Mesenteric fat pad (tissue), 1 donor: ENCODE results near the gene TMC5. TPM values are rescaled to one million over a fixed set of nuclear protein-coding genes. Genes with fewer than 3 reads are reported as not detected.

ENCODE experiments used
- DNase-seq: peaks from one replicate; pipeline ENCODE4 v3.0.0-alpha.2; 2020; ENCODE audit warnings: low spot score
- total RNA-seq: library from RNA; stranded (reverse); fragmentation: NEBNext Ultra II Directional; extraction: Animal tissue kit (Norgen Biotek cat#: 25700); gene quantifications from one replicate; pipeline ENCODE4 v1.2.1, GENCODE V29; 2021
- donor health status: DM: yes; HTN: yes; CAD: no.

Gene TMC5
- total RNA-seq, 1 donor from 2014 or later, result 0.26 TPM

- DNase-seq, result no peak
Measured at GRCh38 chr16:19458722-19459379, 41.2 kb downstream of the TMC5 start.

- no peak for DNase-seq
Measured at GRCh38 chr16:19460397-19460796, 42.7 kb downstream of the TMC5 start.

DNA sequence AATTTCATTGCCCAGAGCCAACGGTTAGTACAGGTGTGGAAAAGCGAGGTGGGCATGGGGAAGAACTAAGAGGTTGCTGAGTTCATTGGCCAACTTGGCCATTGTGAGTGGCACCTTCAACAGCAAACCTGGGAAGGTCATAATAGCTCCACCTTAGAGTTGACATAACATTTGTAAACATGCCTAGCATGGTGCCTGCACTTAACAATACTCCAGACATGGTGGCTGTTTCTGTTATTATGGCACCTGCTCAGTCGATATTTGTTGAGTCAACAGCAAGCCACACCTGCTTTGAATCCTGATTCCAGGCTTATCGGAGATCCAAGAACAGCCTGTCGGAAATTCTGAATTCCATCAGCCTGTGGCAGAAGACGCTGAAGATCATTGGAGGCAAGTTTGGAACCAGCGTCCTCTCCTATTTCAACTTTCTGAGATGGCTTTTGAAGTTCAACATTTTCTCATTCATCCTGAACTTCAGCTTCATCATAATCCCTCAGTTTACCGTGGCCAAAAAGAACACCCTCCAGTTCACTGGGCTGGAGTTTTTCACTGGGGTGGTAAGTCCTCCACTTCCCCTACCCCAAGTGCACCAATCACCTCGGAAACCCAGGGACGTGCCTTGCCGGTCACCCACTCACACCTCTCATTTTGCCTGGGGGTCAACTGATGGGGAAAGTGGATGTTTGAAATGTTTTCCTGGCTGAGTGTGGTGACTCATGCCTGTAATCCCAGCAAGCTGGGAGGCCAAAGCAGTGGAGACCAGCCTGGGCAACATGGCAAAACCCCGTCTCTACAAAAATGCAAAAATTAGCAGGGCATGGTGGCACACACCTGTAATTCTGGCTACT, 46.0 kb downstream of the TMC5 start:
- no peak for DNase-seq

DNA sequence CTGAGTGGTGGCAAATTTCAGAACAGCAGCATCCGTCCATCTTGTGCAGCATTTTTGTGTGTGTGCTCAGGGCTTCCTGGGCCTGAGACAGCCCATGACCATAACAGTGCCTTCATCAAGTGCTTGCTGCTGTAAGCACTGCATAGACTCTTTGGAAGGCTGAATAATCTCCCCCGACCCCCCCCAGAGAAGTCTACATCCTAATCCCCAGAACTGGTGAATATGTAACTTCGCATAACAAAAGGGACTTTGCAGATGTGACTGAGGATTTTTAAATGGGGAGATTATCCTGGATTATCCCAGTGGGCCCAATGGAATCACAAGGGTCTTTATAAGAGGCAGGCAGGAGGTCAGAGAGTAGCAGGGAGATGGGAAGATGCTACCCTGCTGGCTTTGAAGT, 50.6 kb downstream of the TMC5 start:
- no peak for DNase-seq

DNA sequence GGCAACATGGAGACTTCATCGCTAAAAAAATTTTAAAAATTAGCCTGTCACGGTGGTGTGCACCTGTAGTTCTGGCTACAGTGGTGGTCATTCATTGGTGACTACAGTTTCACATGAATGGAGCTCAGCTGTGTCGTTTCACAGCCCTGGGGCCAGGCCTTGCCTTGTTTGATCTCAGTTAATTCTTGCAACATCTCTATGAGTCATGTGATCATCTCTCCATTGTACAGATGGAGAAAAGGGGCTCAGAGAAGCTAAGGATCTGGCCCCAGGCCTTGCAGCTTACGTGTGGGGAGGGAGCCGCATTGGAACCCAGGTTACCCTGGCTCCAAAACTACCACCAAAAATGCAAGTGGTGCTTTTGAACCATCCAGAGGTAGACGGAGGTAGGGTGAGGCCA, 54.8 kb downstream of the TMC5 start:
- DNase-seq, result no peak

GRCh38 chr16:19474617-19475016, 56.9 kb downstream of the TMC5 start:
- no peak for DNase-seq

GRCh38 chr16:19478505-19478904, 60.8 kb downstream of the TMC5 start:
- no peak for DNase-seq

DNA sequence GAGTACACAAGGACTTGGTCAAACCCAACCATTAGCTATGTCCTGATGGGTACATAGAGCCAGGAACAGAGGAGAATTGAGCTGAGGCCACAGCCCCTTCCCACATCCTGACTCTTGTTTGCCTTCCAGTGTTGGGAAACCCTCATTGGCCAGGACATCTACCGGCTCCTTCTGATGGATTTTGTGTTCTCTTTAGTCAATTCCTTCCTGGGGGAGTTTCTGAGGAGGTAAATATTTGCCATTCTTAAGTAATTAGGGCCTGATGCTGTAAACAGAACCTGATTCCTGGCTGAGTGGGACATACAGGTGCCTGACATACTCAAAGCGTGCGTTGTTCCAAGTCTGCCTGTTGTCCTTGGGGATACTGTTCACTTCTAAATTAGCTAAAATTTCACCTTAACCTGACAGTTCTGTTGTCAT, 61.6 kb downstream of the TMC5 start:
- DNase-seq, result peak; percentile 6

DNA sequence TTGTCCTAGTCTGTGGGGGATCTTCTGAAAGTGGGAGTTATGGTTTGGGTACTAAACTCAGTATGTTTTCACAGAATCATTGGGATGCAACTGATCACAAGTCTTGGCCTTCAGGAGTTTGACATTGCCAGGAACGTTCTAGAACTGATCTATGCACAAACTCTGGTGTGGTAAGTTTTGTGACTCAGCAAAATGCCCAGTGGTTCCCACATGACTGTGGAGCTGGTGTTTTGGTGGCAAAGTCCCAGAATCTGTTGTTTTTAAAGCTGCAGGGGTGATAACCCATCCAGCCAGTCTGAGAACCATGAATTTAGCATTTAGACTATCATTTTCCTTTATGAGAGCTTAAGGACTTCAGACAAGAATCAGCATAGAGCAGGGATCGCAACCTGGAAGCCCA, 63.6 kb downstream of the TMC5 start:
- no peak for DNase-seq

DNA sequence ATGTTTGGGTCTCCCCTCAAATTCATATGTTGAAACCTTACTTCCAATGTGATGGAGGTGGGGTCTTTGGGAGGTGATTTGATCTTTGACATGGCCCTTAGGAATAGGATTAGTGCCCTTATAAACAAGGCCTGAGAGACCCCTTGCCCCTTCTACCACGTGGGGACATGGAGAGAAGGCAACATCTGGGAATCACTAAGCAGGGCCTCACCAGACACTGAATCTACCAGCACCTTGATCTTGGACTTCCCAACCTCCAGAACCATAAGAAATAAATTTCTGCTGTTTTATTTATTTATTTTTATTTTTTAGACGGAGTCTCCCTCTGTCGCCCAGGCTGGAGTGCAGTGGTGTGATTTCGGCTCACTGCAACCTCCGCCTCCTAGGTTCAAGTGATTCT, 64.1 kb downstream of the TMC5 start:
- DNase-seq, result no peak

- no peak for DNase-seq
Measured at GRCh38 chr16:19482291-19482690, 64.6 kb downstream of the TMC5 start.

DNA sequence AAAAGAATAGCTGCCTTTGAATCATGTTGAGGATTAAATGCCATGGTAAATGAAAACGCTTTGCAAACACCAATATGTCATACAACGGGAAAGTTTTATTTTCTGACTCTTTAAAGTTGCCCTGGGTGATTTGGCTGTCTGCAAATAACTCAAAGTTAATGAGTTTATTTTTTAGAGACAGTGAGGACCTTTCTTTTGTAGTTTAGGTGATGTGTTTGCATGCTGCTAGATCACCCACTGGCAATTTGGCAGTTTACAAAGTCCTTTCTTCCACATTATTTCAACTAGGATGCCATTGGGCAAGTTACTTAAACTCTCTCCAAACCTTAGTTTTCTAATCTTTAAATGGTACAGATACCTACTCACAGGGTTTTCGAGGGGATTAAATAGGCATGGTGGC, 66.4 kb downstream of the TMC5 start:
- no peak for DNase-seq

DNA sequence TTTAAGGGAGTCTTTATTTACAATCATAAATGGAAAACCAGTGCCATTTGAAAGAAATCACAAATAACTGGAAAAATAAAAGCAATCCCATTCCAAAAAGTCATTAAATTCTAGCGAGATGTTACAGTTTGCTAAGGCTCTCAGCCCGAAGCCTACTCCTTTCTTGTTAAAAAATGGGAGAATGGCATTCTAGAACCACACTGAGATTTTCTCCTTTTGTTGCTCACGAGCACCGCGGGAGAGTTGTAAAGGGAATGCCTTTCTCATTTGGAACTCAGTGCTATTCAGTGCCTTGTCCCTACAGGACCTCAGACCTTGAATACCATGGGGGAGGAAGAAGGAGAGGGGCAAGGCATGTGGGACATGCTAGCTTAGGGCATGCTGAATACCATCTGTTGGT, 67.9 kb downstream of the TMC5 start:
- no peak for DNase-seq

DNA sequence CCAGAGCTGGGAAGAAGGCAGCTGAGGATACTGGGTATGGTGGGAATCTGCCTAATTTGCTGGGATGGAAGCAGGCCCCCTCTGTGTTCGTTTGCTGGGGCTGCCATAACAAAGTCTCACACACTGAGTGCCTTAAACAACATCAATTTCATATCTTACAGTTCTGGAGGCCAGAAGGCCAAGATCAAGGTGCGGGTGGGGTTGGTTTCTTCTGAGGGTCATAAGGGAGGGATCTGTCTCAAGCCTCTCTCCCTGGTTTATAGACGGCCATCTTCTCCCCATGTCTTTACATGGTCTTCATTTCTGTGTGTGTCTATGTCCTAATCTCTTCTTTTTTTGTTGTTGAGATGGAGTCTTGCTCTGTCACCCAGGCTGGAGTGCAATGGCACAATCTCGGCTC, 68.4 kb downstream of the TMC5 start:
- DNase-seq, result no peak

DNA sequence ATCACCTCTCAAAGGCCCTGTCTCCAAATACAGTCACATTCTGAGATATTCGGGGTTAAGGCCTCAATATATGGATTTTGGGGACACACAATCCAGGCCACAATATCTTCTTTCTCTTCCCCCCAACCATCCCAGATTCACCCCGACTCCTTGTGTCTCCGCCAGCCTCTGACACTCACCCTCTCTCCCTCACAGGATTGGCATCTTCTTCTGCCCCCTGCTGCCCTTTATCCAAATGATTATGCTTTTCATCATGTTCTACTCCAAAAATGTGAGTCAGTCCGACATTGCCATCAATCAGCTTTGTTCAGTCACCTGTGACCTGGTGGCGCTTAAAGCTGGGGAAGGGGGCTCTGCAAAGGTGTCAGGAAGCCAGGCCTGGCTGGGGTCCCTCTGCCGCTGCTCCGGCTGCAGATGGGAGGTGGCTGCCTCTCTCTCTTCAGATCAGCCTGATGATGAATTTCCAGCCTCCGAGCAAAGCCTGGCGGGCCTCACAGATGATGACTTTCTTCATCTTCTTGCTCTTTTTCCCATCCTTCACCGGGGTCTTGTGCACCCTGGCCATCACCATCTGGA, 69.2 kb downstream of the TMC5 start:
- no peak for DNase-seq

- no peak for DNase-seq
Measured at GRCh38 chr16:19488213-19488640, 70.5 kb downstream of the TMC5 start.

DNA sequence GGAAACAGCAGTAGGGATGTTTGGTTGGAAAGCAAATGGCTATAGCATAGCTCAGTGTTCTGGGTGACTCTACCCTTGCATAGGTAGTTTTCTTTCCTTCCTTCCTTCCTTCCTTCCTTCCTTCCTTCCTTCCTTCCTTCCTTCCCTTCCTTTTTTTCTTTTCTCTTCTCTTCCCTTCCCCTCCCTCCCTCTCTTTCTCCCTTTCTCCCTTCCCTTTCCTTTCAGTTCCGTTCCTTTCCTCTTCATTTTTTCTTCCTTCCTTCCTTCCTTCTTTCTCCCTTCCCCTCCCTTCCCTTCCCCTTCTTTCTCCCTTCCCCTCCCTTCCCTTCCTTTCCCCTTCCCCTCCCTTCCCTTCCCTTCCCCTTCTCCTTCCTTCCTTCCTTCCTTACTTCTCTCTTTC, 72.9 kb downstream of the TMC5 start:
- DNase-seq, result no peak

GRCh38 chr16:19497176-19497575, 79.5 kb downstream of the TMC5 start:
- no peak for DNase-seq

- DNase-seq, result no peak
Measured at GRCh38 chr16:19499006-19499405, 81.3 kb downstream of the TMC5 start.

DNA sequence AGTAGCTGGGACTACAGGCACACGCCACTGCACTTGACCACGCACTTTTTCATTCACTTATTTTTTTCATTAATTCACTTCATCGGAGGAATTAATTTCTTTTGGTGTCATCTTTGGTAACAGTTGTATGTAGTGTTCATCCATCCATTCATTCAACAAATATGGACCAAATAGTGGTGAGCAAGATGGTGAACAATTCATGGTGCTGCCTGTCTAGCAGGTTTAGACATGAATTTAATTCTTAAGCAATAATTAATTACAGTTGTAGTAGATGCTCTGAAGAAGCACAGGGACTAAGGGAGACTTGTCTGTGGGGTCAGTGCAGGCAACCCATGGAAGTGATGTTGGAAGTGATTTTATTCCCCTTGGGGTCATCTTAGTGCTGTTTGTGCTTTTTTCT, 81.8 kb downstream of the TMC5 start:
- no peak for DNase-seq

GRCh38 chr16:19502395-19503131, 84.9 kb downstream of the TMC5 start:
- no peak for DNase-seq
